GM19324 (cell line): ENCODE measurements around the gene SUGT1.
"Not testable (repeated sequence)": the region's sequence is repeated elsewhere in the genome, so short reads cannot be mapped to it uniquely, and the experiment has no call there.

Source experiments
- ATAC-seq: cut with Tn5 transposase; IDR thresholded peaks from one replicate; pipeline ENCODE4 v1.9.1; 2021; ENCODE audit warnings: mild to moderate bottlenecking, moderate library complexity; ENCODE audit not compliant: unreplicated experiment, low FRiP score

The SUGT1 gene

DNA sequence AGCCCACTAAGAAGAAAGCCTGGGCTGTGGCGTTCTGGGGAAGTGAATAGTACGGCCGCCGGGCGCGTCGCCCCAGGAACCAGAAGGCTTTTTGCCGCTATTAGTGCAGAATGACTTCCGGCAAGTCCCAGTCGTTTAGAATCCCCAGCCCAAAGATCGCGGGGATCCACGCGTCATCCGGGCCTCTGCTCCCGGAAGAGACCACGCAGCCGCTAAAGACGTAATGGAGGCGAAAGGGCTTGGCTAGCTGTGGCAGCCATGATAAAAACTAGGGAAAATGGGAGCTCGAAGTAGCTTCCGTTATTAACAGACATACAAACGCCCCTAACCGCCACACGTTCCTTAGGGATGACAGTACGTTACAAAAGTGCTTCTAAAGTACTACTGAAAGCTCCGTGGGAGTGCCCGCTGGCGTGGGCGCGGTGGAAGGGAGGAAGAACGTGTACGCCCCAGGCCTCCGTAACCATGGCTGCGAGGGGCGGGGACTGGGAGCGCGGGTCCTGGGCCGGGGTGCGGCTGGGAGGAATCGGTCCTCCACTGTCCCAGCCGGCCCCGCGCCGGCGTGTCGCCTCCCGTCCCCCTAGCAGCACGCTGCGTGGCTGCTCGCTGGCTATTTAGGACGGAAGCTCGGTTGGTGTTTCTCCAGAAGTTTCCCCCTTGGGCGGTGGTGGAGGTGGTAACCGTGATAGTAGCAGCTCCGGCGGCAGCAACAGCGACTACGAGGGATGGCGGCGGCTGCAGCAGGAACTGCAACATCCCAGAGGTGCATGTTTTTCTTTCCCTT is at the start of gene SUGT1:
SUGT1 (plus strand) TSS at position 641 of the 784 bp plus-strand sequence; CDS start at position 726, 85 bp downstream.
- peak; percentile 98 for ATAC-seq

- not testable (repeated sequence) for ATAC-seq
These were observed 49.3 kb upstream of the SUGT1 start for GRCh38 chr13:52603316-52603715.

- not testable (repeated sequence) for ATAC-seq
These were observed 46.5 kb upstream of the SUGT1 start for GRCh38 chr13:52606126-52606525.

DNA sequence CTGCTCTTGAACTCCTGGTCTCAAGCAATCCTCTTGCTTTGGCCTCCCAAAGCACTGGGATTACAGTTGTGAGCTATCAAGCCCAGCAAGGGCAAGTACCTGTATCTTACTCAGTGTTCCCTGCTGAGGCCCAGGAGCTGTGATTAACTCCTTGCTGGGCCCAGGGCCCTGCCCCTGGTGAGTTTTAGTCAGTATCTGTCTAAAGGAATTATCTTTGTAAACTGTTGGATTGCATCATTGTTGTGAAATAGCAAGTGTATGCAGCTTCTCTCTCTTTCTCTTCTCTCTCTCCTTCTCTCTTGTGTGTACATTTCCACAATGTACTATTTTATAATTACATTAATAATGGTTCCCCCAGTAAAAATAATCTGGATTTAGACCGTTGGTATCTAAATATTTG is 45.8 kb upstream of the SUGT1 start:
- ATAC-seq, result not testable (repeated sequence)

DNA sequence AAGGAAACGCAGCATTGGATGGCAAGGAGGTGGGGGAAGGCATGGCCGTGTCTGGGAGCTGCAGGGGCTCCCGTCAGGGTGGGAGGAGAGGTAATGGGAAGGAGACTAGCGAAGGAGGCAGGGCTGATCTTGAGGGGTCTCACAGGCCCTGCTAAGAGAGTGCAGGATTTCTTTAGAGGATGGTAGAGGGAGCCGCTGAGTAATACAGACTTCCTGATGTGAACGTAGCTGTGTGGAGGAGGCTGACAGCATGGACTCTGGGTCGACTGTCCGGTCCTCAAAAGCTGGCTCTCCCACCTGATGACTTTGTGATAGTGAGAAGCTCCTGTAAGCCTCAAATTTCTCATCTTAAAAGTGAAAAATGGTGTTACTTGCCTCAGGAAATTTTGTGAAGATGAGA is 44.5 kb upstream of the SUGT1 start:
- not testable (repeated sequence) for ATAC-seq

DNA sequence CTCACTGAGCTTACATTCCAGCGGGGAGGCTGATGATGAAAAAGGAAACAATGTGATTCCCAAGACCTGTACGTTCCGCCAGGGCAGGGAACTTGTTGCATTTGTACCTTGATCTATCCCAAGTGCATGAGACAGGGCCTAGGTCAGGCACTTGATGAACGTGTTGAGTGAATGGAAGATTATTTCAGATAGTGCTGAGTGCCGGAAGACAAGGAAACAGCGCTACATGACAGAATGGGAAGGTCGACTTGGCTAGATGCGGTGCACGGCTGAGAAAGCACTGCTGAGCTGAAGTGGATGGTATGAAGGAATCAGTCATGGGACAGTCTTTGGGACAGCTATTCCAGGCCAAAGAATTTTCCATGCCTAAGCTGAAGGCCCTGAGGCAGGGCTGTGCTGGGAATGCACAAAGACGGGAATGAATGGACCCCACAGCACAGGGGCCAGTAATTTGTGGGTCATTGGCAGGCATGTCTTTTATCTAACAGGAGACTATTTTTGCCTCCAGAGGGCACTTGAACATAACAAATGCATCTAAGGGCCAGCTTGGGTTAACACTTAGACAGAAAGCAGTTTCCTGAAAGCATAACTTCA is 43.5 kb upstream of the SUGT1 start:
- peak; percentile 68 for ATAC-seq

- ATAC-seq, result not testable (repeated sequence)
These were observed 42.5 kb upstream of the SUGT1 start for GRCh38 chr13:52610158-52610557.

DNA sequence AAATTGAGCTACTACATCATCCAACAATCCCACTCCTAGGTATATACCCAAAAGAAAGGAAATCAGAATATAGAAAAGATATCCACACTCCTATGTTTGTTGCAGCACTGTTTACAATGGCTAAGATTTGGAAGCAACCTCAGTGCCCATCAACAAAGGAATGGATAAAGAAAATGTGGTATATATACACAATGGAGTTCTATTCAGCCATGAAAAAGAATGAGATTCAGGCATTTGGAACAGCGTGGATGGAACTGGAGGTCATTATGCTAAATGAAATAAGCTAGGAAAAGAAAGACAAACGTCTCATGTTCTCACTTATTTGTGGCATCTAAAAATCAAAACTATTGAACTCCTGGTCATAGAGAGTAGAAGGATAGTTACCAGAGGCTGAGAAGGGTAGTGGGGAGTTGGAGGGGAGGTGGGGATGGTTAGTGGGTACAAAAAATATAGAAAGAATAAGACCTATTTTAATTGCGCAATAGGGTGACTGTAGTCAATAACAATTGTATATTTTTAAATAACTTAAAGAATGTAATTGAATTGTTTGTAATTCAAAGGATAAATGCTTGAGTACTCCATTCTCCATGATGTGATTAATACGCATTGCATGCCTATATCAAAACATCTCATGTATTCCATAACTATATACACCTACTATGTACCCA is 37.4 kb upstream of the SUGT1 start:
- ATAC-seq, result no peak

DNA sequence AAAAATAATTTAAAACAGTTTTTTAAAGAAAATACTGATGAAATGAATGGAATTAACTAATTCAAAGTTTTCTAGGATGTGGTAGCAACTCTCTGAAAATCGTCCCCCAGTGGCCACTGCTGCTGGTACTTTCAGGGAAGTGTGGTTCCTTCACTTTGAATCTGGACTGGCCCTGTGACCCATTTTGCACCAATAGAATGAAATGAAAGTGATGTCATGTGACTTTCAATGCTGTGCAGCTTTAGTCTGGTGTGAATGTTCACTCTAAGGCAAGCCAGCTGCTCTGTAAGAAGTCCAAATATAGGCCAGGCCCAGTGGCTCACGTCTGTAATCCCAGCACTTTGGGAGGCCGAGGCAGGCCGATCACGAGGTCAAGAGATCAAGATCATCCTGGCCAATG is 36.8 kb upstream of the SUGT1 start:
- no peak for ATAC-seq

DNA sequence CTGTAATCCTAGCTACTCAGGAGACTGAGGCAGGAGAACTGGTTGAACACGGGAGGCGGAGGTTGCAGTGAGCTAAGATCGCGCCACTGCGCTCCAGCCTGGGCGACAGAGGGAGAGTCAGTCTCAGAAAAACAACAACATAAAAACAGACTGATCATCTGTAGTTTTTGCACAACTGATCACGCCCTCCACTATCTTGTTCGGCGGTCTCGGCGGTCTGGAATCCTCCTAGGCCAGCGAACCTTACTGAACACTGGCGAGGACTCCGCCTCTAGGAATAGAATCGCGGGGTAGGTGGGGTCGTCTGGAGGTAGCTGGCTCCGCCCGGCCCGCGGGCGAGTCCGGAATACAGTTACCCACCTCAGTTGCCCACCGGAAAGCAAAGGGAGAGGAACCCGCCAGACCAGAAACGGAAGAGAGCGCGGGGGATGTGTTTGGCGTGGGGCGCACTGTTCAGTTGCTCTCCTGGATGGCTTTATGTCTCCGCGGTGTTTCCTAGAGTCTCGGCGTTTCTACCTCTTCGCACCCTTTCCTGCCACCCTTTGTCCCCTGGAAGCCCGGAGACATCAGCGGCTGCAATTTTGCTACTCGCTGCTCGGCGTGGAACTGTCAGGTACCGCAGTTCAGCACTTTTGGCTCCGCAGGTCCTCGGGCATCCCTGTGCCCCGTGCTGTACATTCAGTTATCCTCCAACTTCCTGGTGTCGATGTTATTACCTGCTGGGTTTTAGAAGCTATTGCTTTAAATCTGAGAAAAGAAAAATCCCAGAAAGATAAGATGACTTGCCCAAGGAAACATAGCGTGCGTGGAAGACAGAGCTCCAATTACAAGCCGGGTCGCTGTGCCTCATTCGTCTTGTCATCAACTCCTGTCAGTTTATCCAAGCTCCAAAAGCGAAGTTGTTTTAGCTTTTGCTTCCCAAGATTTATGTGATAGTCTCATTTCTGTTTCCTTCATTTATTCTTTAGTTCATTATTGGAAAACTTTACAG is 35.3 kb upstream of the SUGT1 start:
- ATAC-seq, result peak; percentile 99

DNA sequence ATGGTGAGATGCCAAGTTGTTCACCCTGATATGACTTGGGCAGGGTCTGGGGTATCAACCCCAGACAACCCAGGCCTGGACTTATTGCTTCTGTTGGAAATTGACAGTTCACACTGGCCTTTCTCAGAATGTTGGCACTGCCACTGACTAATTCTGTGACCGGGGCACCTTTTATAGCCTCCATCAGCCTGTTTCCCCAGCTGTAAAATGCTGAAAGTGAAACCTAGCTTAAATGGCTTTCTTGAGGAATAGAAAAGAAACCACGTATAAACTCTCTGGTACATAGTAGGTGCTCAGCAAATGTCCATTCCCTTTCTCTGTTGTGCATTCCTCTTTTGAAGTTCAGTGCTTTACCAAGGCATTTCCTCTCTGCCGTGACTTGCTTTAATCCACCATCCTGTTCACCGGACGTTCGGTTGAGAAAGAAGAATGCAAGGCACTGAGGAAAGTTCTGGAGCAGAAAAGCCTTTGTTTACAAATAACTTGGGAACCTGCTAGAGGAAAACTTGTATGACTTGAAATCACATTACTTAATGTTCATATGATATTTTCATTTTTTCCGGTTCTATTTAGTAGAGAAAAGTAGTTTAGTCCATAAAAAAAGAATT is 21.4 kb upstream of the SUGT1 start:
- not testable (repeated sequence) for ATAC-seq

DNA sequence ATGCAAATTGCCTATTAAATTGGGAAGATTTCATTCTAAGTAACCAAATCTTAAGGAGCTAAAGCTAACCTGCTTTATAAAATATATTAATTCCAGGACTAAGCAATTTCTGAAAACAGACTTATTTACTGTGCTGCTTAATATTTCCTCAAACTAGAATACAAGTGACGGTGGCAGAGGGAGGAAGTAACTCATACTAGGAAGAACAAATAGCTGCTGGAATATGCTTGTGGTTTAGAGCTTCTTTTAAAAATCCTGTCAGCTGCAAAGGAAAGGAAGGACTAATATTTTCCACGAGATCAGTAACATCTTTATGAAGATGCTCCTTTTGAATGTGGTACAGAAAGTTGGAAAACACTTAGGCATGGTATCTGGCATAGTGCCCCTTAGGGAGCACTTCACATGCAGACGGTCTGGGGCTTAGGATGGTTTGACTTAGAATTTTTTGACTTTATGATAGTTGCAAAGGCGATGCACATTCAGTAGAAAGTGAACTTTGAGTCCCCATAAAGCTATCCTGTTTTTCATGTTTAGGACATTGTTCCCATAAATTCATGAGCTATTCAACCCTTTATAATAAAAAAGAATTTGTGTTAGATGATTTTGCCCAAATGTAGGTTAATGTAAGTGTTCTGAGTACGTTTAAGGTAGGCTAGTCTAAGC is 13.8 kb upstream of the SUGT1 start:
- no peak for ATAC-seq

GRCh38 chr13:52642131-52642530 is 10.5 kb upstream of the SUGT1 start, which contains the start of gene HNRNPA1L2:
TSS of gene HNRNPA1L2 (plus strand) at chr13:52642431. CDS start at chr13:52642493, 62 bp downstream.
- ATAC-seq, result no peak

- no peak for ATAC-seq
These were observed 8.5 kb upstream of the SUGT1 start for GRCh38 chr13:52644108-52644507.

GRCh38 chr13:52646967-52647366 is 5.7 kb upstream of the SUGT1 start:
- ATAC-seq, result no peak

GRCh38 chr13:52650731-52651130 is 1.9 kb upstream of the SUGT1 start:
- no peak for ATAC-seq

GRCh38 chr13:52651897-52652195 is 790 bp upstream of the SUGT1 start:
- ATAC-seq, result no peak

DNA sequence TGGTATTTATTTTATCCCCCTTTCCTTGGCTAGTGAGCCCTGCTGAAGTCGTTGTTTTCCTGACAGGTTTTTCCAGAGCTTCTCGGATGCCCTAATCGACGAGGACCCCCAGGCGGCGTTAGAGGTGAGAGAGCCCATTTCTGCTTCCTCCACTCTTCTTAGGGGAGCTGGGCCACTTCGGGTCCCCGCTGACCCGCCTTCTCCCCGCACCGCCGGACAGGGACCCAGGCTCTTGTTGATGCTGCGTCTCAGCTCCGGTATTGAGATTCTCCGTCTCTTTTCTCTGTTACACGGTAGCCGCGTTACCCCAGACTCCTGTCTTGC is 306 bp downstream of the SUGT1 start:
- ATAC-seq, result peak; percentile 39

DNA sequence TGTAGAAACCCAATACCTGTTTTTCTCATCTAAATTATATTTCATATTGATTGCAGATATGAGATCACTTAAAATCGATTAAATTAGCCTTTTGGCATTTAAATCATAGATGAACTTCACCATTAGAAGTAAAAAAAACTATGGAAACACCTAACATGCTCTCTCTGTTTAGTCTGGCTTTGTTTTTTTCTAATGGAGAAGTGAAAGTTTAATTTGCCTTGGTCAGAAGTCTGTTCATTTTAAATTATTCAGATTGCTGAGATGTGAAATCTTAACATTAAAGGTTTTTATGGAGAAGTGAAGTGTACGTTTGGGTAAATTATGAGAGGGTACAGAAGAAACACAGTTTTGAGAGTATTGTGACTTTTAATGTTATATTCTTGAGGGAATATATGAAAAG is 6.7 kb downstream of the SUGT1 start:
- no peak for ATAC-seq

DNA sequence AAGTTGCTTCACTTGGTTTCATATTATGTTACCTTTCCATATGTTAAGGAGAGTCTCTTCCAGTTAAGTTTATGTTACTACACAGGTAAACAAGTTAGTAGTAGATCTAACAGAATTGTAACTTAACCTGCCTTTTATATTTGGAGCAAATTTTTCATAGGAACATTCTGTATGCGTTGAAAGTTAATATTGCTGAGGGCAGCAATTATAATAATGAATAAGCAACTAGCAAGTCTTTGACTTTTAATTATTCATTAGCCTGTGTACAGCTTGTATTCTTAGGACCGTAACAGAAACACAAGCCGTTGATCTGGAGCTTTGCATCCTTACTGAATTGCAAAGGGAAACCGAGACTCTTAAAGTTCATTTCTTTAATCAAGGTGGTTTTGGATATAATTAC is 11.6 kb downstream of the SUGT1 start:
- ATAC-seq, result no peak
